ENCODE results near the gene KPNA6. TPM values are rescaled to one million over a fixed set of nuclear protein-coding genes. Genes with fewer than 3 reads are reported as not detected.

KPNA6 gene
- total RNA-seq, 1 donor from 2014 or later: 95.3 TPM

GRCh38 chr1:32172621-32173245, 64.9 kb downstream of the KPNA6 start:
- no peak for TF ChIP-seq CTCF (IDR thresholded peaks at IDR 0.05; ENCODE audit: unreplicated experiment)
- Mint-ChIP-seq H3K27me3 (ENCODE audit: unreplicated experiment) (peaks cover 6% of the 10 kb centered on the region), H3K9me3 (ENCODE audit: unreplicated experiment) (no peaks in the 10 kb centered on the region), H3K36me3 (ENCODE audit: low read depth, unreplicated experiment) (peaks cover 30% of the 10 kb centered on the region), H3K4me3 (ENCODE audit: unreplicated experiment) (no peak overlapping the region), H3K27ac (ENCODE audit: unreplicated experiment) (peak overlapping the region; percentile 76), H3K4me1 (ENCODE audit: unreplicated experiment) (peaks cover 23% of the 10 kb centered on the region)
- DNase-seq (ENCODE audit: low spot score): no peak

GRCh38 chr1:32178380-32179192, 70.7 kb downstream of the KPNA6 start:
- no peaks in the 10 kb centered on the region for H3K9me3 Mint-ChIP-seq (ENCODE audit: unreplicated experiment)
- peak overlapping the region; percentile 88 for H3K4me3 Mint-ChIP-seq (ENCODE audit: unreplicated experiment)
- H3K4me1 Mint-ChIP-seq (ENCODE audit: unreplicated experiment): peaks cover 26% of the 10 kb centered on the region
- H3K27ac Mint-ChIP-seq (ENCODE audit: unreplicated experiment): peak overlapping the region; percentile 93
- H3K36me3 Mint-ChIP-seq (ENCODE audit: low read depth, unreplicated experiment): peaks cover 29% of the 10 kb centered on the region
- H3K27me3 Mint-ChIP-seq (ENCODE audit: unreplicated experiment): peaks cover 4% of the 10 kb centered on the region
- DNase-seq (ENCODE audit: low spot score): no peak
- no peak for TF ChIP-seq CTCF (IDR thresholded peaks at IDR 0.05; ENCODE audit: unreplicated experiment)

GRCh38 chr1:32179193-32179442, 71.3 kb downstream of the KPNA6 start:
- peaks cover 33% of the 10 kb centered on the region for H3K36me3 Mint-ChIP-seq (ENCODE audit: low read depth, unreplicated experiment)
- DNase-seq (ENCODE audit: low spot score): no peak
- H3K27ac Mint-ChIP-seq (ENCODE audit: unreplicated experiment): peak overlapping the region; percentile 93
- H3K27me3 Mint-ChIP-seq (ENCODE audit: unreplicated experiment): peaks cover 4% of the 10 kb centered on the region
- peaks cover 26% of the 10 kb centered on the region for H3K4me1 Mint-ChIP-seq (ENCODE audit: unreplicated experiment)
- no peaks in the 10 kb centered on the region for H3K9me3 Mint-ChIP-seq (ENCODE audit: unreplicated experiment)
- no peak for TF ChIP-seq CTCF (IDR thresholded peaks at IDR 0.05; ENCODE audit: unreplicated experiment)
- H3K4me3 Mint-ChIP-seq (ENCODE audit: unreplicated experiment): peak overlapping the region; percentile 88

GRCh38 chr1:32179443-32180185, 71.8 kb downstream of the KPNA6 start, which contains the start of gene TXLNA:
Gene TXLNA (plus strand): TSS chr1:32179675. CDS start chr1:32180346, 671 bp downstream.
- peaks cover 4% of the 10 kb centered on the region for H3K27me3 Mint-ChIP-seq (ENCODE audit: unreplicated experiment)
- peak within 1 kb of the TSS; percentile 93 for H3K27ac Mint-ChIP-seq (ENCODE audit: unreplicated experiment)
- H3K4me3 Mint-ChIP-seq (ENCODE audit: unreplicated experiment): peak within 1 kb of the TSS; percentile 92
- H3K9me3 Mint-ChIP-seq (ENCODE audit: unreplicated experiment): no peaks in the 10 kb centered on the region
- TF ChIP-seq CTCF (IDR thresholded peaks at IDR 0.05; ENCODE audit: unreplicated experiment): no peak
- peak; percentile 89 for DNase-seq (ENCODE audit: low spot score)
- peaks cover 37% of the 10 kb centered on the region for H3K36me3 Mint-ChIP-seq (ENCODE audit: low read depth, unreplicated experiment)
- peaks cover 26% of the 10 kb centered on the region for H3K4me1 Mint-ChIP-seq (ENCODE audit: unreplicated experiment)

Measured in endothelial cell (in vitro differentiated cells).